HG03521 (cell line): ENCODE measurements around the gene RASA4.
"Not testable (repeated sequence)": the region's sequence is repeated elsewhere in the genome, so short reads cannot be mapped to it uniquely, and the experiment has no call there.

Experiments used
- ATAC-seq: cut with Tn5 transposase; IDR thresholded peaks from one replicate; pipeline ENCODE4 v1.9.1; 2021; ENCODE audit warnings: mild to moderate bottlenecking, moderate library complexity; ENCODE audit not compliant: unreplicated experiment

Gene RASA4

DNA sequence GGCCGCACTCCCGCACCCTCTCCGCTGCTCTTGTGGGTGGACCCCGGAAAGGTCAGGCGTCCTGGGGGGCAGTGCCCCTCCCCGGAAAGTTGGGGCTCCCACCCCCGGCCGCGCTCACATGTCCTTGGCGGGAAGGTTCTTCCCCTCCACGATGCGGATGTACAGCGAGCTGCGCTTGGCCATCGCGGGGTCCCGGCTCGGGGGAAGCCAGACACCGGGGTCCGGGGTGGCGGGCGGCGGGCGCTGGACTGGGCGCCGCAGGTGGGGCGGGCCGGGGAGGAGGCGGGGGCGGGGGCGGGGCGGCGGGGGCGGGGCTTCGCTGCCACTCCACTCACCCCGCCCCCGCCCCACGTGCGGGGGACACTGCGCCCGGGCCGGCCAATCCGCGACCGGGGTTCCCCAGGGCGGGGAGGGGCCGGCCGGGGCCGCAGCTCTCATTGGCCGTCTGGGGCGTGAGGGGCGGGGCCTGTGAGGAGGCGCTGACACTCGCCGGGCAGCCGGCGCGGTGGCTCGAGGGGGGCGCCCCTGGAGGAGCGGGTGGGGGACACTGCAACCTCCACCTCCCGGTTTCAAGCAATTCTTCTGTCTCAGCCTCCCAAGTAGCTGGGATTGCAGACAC, at the start of gene RASA4:
Gene RASA4, minus strand, starts transcription at position 250 of the 619 bp plus-strand sequence. Its CDS starts 67 bp downstream, at position 183.
- peak; percentile 82 for ATAC-seq

DNA sequence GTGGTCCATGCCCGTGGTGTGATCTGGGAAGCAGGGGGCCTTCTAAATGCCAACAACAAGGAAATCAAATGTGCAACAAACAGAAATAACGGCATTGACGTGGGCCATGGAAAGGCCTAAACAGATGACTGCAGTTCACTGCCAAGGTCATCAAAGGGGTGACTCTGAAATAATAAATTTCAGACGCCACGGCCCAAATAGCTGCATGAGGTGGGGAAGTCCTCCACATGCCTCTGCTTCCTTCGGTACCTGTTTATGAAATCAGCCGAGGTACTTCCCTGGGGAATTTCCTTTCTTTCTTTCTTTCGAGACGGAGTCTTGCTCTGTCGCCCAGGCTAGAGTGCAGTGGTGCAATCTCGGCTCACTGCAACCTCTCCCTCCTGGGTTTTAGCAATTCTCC, 48.2 kb upstream of the RASA4 start:
- not testable (repeated sequence) for ATAC-seq

DNA sequence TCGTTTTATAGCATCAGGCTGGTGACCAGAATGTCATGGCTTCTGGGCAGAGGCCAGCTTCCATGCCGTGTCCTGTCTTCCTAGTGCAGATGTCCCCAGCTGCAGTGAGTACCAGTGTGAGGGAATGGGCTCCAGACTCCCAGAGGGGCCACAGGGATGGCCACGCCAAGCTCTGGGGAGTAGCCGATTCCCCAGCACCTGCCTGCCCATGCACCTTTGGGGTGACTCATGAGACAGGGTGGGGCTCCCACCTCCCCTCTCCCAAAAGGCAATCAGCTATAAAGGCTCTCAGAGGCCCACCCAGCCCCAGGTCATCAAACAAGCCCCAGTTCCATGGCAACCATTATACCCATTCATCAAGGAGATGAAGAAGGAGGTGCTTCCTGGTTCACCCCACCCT, 33.4 kb upstream of the RASA4 start, which contains the start of gene SPDYE2B:
Gene SPDYE2B, plus strand, starts transcription at position 396 of the 400 bp plus-strand sequence. CDS start 2,030 bp downstream, outside the sequence.
- not testable (repeated sequence) for ATAC-seq

GRCh38 chr7:102647813-102648212, 31.3 kb upstream of the RASA4 start:
- not testable (repeated sequence) for ATAC-seq

- ATAC-seq: not testable (repeated sequence)
Measured at GRCh38 chr7:102643404-102643803, 26.8 kb upstream of the RASA4 start.

- ATAC-seq: not testable (repeated sequence)
Measured at GRCh38 chr7:102642691-102643090, 26.1 kb upstream of the RASA4 start, which contains the start of gene UPK3BL1. TSS of gene UPK3BL1 (minus strand) at chr7:102642791. CDS start at chr7:102642741, 50 bp downstream.

GRCh38 chr7:102638848-102639247, 22.3 kb upstream of the RASA4 start:
- ATAC-seq: not testable (repeated sequence)

- not testable (repeated sequence) for ATAC-seq
Measured at GRCh38 chr7:102636956-102637355, 20.4 kb upstream of the RASA4 start.

- not testable (repeated sequence) for ATAC-seq
Measured at GRCh38 chr7:102635354-102635753, 18.8 kb upstream of the RASA4 start.

- not testable (repeated sequence) for ATAC-seq
Measured at GRCh38 chr7:102634299-102634698, 17.7 kb upstream of the RASA4 start.

DNA sequence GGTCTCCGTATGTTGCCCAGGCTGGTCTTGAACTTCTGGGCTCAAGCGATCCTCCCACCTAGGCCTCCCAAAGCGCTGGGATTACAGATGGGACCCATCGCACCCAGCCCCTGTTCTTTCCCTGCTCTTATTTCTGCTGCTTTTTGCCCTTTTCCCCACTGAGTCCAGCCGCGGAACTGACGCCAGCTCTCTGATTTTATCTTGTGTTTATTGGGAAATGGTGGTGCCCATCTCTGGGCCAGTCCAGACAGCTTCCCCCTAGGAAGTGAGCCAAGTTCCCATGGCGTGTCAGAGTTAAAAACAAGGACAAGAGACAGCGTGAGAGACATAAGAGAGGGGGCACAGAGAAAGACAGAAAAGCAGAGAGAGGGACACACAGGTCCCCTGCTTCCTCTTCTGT, 14.1 kb upstream of the RASA4 start:
- ATAC-seq: not testable (repeated sequence)

DNA sequence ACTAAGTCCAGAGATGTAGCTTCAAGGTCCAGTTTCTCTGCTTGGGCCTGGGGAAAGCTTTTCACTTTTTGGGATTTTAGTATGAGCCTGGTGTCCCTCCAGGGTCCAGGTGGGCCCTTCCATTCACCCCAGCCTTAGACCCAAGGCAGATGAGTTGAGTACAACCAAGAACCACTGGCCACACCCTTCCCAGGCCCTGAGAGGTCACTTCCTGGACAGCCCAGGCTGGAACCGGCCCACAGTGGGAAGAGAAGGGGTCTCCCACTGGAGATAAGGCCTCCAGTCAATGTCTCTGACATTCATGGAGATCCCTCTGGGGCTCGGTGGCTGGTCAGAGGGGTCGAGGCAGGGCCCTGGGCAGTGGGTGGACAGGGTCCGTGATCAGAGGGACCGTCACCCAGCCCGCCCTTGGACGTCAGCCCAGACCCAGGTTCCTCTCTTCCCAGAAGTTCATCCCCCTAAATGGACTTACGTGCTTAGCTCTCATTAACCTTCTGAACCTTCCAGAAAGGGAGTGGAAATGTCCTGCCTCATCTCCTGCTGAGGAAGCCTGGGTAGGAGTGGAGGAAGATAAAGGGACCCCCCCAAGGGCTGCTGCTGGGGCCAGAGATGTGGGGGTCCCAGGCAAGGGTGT, 10.8 kb upstream of the RASA4 start:
- not testable (repeated sequence) for ATAC-seq

DNA sequence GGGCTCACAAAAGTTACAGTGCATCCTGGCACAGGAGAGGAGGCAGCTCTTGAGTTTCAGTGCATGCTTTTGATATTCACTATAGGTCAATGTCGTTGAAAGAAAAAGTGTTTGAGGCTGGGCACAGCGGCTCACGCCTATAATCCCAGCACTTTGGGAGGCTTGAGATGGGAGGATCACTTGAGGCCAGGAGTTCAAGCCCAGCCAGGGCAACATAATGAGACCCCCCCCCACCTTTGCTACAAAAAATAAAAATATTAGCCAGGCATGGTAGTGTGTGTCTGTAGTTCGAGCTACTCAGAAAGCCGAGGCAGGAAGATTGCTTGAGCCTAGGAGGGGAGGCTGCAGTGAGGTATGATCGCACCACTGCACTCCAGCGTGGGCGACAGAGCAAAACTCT, 1.6 kb upstream of the RASA4 start:
- not testable (repeated sequence) for ATAC-seq

GRCh38 chr7:102615930-102616329, 626 bp downstream of the RASA4 start:
- ATAC-seq: not testable (repeated sequence)

DNA sequence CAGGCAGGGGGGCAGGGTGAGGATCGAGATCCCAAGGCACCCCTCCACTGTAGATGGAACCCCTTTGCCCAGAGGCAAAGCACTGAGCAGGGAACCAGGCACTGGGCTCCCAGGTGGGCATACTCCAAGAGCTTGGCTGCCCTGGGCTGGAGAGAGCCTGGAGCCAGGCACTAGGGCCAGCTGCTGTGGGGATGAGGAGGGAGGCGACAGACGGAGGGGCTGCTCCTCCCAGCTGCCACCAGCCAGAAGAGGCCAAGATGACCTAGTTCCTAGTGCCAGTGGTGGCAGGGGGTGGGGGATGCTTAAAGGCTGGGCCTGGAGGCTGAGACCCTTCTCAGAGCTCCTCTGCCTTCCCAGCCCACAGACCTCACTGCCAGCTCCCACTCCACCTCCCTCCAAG, 1.7 kb downstream of the RASA4 start:
- ATAC-seq: not testable (repeated sequence)

GRCh38 chr7:102614346-102614697, 2.2 kb downstream of the RASA4 start:
- peak; percentile 4 for ATAC-seq

DNA sequence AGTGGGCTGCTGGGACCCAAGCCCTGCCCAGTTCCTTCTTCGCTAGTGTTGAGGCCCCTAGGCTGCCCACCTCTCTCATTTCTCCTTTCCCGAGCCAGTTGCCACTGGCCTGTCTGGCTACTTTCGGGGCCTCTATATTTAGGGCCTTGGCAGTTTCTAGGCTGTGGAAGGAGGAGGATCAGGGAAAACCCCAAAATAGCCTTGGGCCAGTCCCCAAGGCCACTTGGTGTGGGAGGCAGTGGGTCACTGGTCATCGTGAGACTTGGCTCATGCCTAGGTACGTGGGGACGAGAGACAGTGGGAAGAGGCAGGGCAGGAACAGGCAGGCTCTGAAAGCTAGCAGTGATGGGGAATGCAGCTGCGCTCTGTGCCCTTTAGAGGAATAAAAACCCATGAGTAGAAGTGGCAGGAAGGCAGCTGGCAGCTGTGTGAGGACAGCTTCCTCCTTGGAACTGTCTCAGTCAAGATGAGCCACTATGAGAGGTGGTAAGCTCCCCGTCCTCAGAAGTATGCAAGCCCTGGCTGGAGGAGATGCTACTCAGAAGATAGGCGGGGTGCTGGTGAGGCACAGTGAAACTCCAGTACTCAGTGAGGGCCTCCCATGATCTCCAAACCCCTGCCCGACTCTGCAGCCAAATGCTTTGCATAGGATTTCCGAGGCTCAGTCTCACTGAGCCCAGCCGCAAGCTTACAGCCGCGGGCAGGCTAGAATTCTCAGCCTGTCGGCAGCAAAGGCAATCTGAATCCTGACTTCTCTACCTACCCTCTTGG, 2.8 kb downstream of the RASA4 start:
- peak; percentile 48 for ATAC-seq

GRCh38 chr7:102611675-102612325, 4.8 kb downstream of the RASA4 start:
- ATAC-seq: not testable (repeated sequence)

DNA sequence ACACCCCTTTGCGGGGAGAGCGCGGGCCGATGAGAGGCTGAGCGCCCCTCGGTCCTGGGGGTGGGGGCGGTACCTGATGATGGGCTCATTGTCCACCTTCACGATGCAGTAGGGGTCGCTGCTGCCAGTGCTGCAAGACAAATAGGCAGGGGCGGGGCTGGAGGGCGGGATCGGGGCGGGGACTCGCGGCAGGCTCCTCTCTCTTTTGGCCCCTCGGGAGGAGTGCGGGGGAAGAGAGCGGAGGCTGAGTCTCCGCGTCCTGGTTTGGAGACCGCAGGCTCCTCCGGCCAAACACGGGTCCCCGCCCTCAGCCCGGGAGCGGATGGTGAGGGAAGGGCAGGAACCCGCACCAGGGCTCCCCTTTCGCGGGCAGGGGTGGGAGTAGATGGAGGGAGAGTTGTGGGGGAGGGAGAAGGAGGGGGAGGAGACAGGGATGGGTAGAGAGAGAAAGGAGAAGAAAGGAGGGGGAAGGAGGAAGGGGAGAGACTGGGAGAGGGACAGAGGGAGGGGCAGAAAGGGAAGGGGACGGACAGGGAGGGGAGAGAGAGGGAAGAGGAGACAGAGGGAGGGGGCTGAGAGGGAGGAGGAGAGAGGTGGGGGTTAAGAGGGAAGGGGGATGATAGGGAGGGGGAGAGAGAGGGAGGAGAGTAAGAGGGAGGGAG, 5.4 kb downstream of the RASA4 start:
- peak; percentile 38 for ATAC-seq

- not testable (repeated sequence) for ATAC-seq
Measured at GRCh38 chr7:102610441-102610840, 6.1 kb downstream of the RASA4 start.
